Upper lobe of left lung (tissue), 6 donors: ENCODE results near the gene ZNF574. TPM values are rescaled to one million over a fixed set of nuclear protein-coding genes. Genes with fewer than 3 reads are reported as not detected.
"Not testable (repeated sequence)": the region's sequence is repeated elsewhere in the genome, so short reads cannot be mapped to it uniquely, and the experiment has no call there.

Source experiments
- ATAC-seq, 2 donors: fragments of 200-7000 bp; cut with Tn5 transposase; one replicate each; pipeline ENCODE4 v1.9.1; 2022; ENCODE audit warnings: mild to moderate bottlenecking in 2 of 2, moderate library complexity in 2 of 2; ENCODE audit not compliant: low FRiP score in 2 of 2
- DNase-seq, 2 donors: peaks; one replicate each; pipeline ENCODE4 v3.0.0-alpha.2; 2019 to 2020
- H3K27ac ChIP-seq, 4 donors: fragments of 200-600 bp; sonication (generic); one replicate each; pipeline ENCODE4 v1.5.1; 2016 to 2019
- H3K27me3 ChIP-seq, 4 donors: fragments of 200-600 bp; sonication (generic); one replicate each; pipeline ENCODE4 v1.5.1; 2017 to 2019
- H3K36me3 ChIP-seq, 4 donors: fragments of 200-600 bp; sonication (generic); one replicate each; pipeline ENCODE4 v1.5.1; 2016 to 2019
- H3K4me1 ChIP-seq, 4 donors: fragments of 200-600 bp; sonication (generic); one replicate each; pipeline ENCODE4 v1.5.1; 2018 to 2019
- H3K4me3 ChIP-seq, 4 donors: fragments of 200-600 bp; sonication (generic); one replicate each; pipeline ENCODE4 v1.5.1; 2017 to 2019; ENCODE audit warnings: mild to moderate bottlenecking in 2 of 4, moderate library complexity in 1 of 4
- H3K9me3 ChIP-seq, 4 donors: fragments of 200-600 bp; sonication (generic); one replicate each; pipeline ENCODE4 v1.5.1; 2018 to 2019
- CTCF ChIP-seq, 6 experiments: fragments of 450-650 bp in 4 of 6; fragments of 200-600 bp in 2 of 6; sonication (generic) in 2 of 6; IDR thresholded peaks; one replicate each; pipeline ENCODE4 v1.5.1; 2016 to 2019; ENCODE audit warnings: antibody characterized with exemption in 6 of 6
- EP300 ChIP-seq, 4 donors: sonication (generic); formaldehyde crosslinking; IDR thresholded peaks; one replicate each; pipeline ENCODE4 v1.5.1; 2017; ENCODE audit warnings: antibody characterized with exemption in 4 of 4, control low read depth in 2 of 4
- POLR2A ChIP-seq, 4 donors: fragments of 450-650 bp; IDR thresholded peaks; one replicate each; pipeline ENCODE4 v1.5.1; 2016 to 2017; ENCODE audit warnings: antibody characterized with exemption in 4 of 4, mild to moderate bottlenecking in 2 of 4
- POLR2AphosphoS5 ChIP-seq, 2 donors: sonication (generic); formaldehyde crosslinking; IDR thresholded peaks; one replicate each; pipeline ENCODE4 v1.5.1; 2017; ENCODE audit warnings: antibody characterized with exemption in 2 of 2
- WGBS, 2 donors: methylation state at CpG; one replicate each; pipeline ENCODE4 v1.1.5; 2017 to 2018; 5-methylcytosine and 5-hydroxymethylcytosine counted together
- total RNA-seq, 6 donors: library from RNA; depleted of rRNA in 4 of 6; stranded (reverse); fragments of >200 nt in 4 of 6; gene quantifications; one replicate each; pipeline versions ENCODE4 v1.1.0 to v1.2.1, GENCODE V29; 2016 to 2021
- donor health status: DM: no; HTN: no; CAD: no; lungs with moderate emphysema.
- donor health status: DM: no; HTN: yes; CAD: no; lungs with severe emphysema.

The ZNF574 gene
- total RNA-seq, 6 donors from 2014 or later, result 9.2 to 26.4 (median 13.3) TPM

- WGBS, 2 donors, result 78 to 84% methylated on average over 5 of the region's 5 CpGs
- H3K4me1 ChIP-seq, result peaks cover 0 to 5% (median 0%) of the 10 kb centered on the region in 4 donors
- ATAC-seq, result no peak
- no peak for TF ChIP-seq EP300 (IDR thresholded peaks at IDR 0.05)
- peaks cover 0 to 3% (median 0%) of the 10 kb centered on the region in 4 donors for H3K27me3 ChIP-seq
- no peak overlapping the region for H3K27ac ChIP-seq
- H3K9me3 ChIP-seq, result no peaks in the 10 kb centered on the region
- H3K36me3 ChIP-seq, result no peaks in the 10 kb centered on the region
- H3K4me3 ChIP-seq, result no peak overlapping the region
- no peak for DNase-seq
Observed at GRCh38 chr19:42097461-42097860, 21.5 kb downstream of the ZNF574 start.

GRCh38 chr19:42098781-42099180 is 22.8 kb downstream of the ZNF574 start:
- DNase-seq, result no peak
- Histone ChIP-seq H3K36me3 (no peaks in the 10 kb centered on the region), H3K27me3 (peaks cover 0 to 3% (median 0%) of the 10 kb centered on the region in 4 donors), H3K27ac (no peak overlapping the region), H3K4me3 (no peak overlapping the region), H3K4me1 (peaks cover 0 to 5% (median 0%) of the 10 kb centered on the region in 4 donors), H3K9me3 (no peaks in the 10 kb centered on the region)
- no peak for ATAC-seq
- 85 to 88% methylated on average over 6 of the region's 6 CpGs for WGBS, 2 donors
- no peak for TF ChIP-seq EP300 (IDR thresholded peaks at IDR 0.05)
- TF ChIP-seq CTCF (IDR thresholded peaks at IDR 0.05), result no peak
- no peak for TF ChIP-seq POLR2A (IDR thresholded peaks at IDR 0.05)
- no peak for TF ChIP-seq POLR2AphosphoS5 (IDR thresholded peaks at IDR 0.05)

DNA sequence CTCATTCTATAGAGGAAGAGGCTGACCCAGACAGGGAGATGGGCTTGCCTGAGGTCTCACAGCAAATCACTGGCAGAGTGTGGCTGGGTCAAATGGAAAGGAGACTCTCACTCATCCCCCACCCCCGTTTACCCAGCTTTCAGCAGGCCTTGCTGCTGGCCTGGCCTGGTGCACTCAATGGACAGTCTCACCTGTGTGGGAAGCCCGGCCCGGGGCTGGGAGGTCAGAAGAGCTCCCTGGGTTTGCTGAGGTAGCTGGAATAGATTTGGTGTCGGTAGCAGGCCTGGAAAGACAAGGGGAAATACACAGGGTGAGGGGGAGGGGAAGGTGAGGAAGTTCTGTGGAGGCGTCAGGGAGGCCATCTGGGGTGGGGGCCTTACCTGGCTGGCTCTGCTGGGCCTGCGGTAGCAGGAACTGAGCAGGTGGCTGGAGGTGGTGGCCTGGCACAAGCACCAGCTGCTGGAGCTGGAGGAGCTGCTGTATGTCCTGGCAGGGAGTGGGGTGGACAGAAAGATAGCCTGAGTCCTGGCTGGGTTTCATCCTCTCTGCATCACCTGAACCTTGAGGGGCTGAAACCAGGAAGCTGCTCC is 23.5 kb downstream of the ZNF574 start:
- WGBS, 2 donors, result 73 to 88% methylated on average over 4 to 6 of the region's 6 CpGs

DNA sequence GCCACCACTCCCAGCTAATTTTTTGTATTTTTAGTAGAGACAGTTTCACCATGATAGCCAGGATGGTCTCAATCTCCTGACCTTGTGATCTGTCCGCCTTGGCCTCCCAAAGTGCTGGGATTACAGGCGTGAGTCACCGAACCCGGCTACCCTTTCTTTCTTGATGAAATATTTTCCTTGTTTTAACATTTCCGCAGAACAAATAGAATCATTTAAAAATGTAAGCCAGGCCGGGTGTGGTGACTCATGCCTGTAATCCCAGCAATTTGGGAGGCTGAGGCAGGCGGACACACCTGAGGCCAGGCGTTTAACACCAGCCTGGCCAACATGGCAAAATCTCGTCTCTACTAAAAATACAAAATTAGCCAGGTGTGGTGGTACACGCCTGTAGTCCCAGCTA is 24.3 kb downstream of the ZNF574 start:
- H3K9me3 ChIP-seq, H3K27me3 ChIP-seq, H3K27ac ChIP-seq, DNase-seq, H3K4me1 ChIP-seq, H3K4me3 ChIP-seq, ATAC-seq, H3K36me3 ChIP-seq: not testable (repeated sequence)
- WGBS, 2 donors, result 92 to 95% methylated on average over 10 of the region's 10 CpGs

More for the DNA sequence above, 23.5 kb downstream of the ZNF574 start:
- Histone ChIP-seq H3K27me3 (peaks cover 0 to 3% (median 0%) of the 10 kb centered on the region in 4 donors), H3K27ac (no peak overlapping the region), H3K4me1 (peaks cover 0 to 5% (median 0%) of the 10 kb centered on the region in 4 donors), H3K4me3 (no peak overlapping the region), H3K9me3 (no peaks in the 10 kb centered on the region), H3K36me3 (no peaks in the 10 kb centered on the region)
- ATAC-seq, result no peak
- DNase-seq, result no peak
- TF ChIP-seq POLR2A (IDR thresholded peaks at IDR 0.05) (no peak), EP300 (IDR thresholded peaks at IDR 0.05) (no peak), CTCF (IDR thresholded peaks at IDR 0.05) (no peak), POLR2AphosphoS5 (IDR thresholded peaks at IDR 0.05) (no peak)

GRCh38 chr19:42102877-42103276 is 26.9 kb downstream of the ZNF574 start:
- DNase-seq, result no peak
- WGBS, 2 donors, result 84 to 87% methylated on average over 2 of the region's 2 CpGs
- no peak for ATAC-seq
- H3K27me3 ChIP-seq, result no peaks in the 10 kb centered on the region
- no peaks in the 10 kb centered on the region for H3K36me3 ChIP-seq
- H3K4me1 ChIP-seq, result no peaks in the 10 kb centered on the region
- no peak overlapping the region for H3K4me3 ChIP-seq
- TF ChIP-seq EP300 (IDR thresholded peaks at IDR 0.05) (no peak), CTCF (IDR thresholded peaks at IDR 0.05) (no peak), POLR2A (IDR thresholded peaks at IDR 0.05) (no peak), POLR2AphosphoS5 (IDR thresholded peaks at IDR 0.05) (no peak)
- H3K9me3 ChIP-seq, result no peaks in the 10 kb centered on the region
- no peak overlapping the region for H3K27ac ChIP-seq

- DNase-seq (no peak), ATAC-seq (no peak)
- Histone ChIP-seq H3K27me3 (no peaks in the 10 kb centered on the region), H3K27ac (no peak overlapping the region), H3K9me3 (no peaks in the 10 kb centered on the region), H3K4me3 (no peak overlapping the region), H3K4me1 (peaks cover 0 to 4% (median 0%) of the 10 kb centered on the region in 4 donors), H3K36me3 (no peaks in the 10 kb centered on the region)
- TF ChIP-seq EP300 (IDR thresholded peaks at IDR 0.05), result no peak
- no peak for TF ChIP-seq CTCF (IDR thresholded peaks at IDR 0.05)
- no peak for TF ChIP-seq POLR2AphosphoS5 (IDR thresholded peaks at IDR 0.05)
- no peak for TF ChIP-seq POLR2A (IDR thresholded peaks at IDR 0.05)
- 64 to 75% methylated on average over 2 of the region's 2 CpGs for WGBS, 2 donors
Observed at GRCh38 chr19:42105368-42105767, 29.4 kb downstream of the ZNF574 start.
